ENCODE measurements around the gene RAP1GAP2.

GRCh38 chr17:2867441-2868424 lies 71.5 kb downstream of the RAP1GAP2 start:
- TF ChIP-seq CTCF (IDR thresholded peaks at IDR 0.05 in 8 of 11, conservative IDR thresholded peaks at IDR 0.05 in 3 of 11) (no peak), POLR2A (IDR thresholded peaks at IDR 0.05) (no peak), POLR2AphosphoS5 (IDR thresholded peaks at IDR 0.05) (no peak)

All from spleen (tissue), 7 donors.